ENCODE results near the gene ARID4B. TPM values are rescaled to one million over a fixed set of nuclear protein-coding genes. Genes with fewer than 3 reads are reported as not detected.
"Not testable (repeated sequence)": the region's sequence is repeated elsewhere in the genome, so short reads cannot be mapped to it uniquely, and the experiment has no call there.

ARID4B gene
- total RNA-seq, 1 experiment from 2014 or later: 34.0 TPM

- Mint-ChIP-seq H3K4me3 (peak overlapping the region; percentile 71 to 92), H3K27me3 (ENCODE audit: low read depth) (no peaks in the 10 kb centered on the region)
These were observed 38.3 kb upstream of the ARID4B start for GRCh38 chr1:235366286-235366685.

GRCh38 chr1:235364189-235364588 lies 36.2 kb upstream of the ARID4B start:
- H3K4ac ChIP-seq (ENCODE audit: low read depth, low read length); H2BK5ac ChIP-seq (ENCODE audit: insufficient read length, low read length); H3K4me3 Mint-ChIP-seq; H3K4me1 ChIP-seq (ENCODE audit: insufficient read depth, low read length); H2AFZ ChIP-seq (ENCODE audit: low read length); H3K18ac ChIP-seq (ENCODE audit: insufficient read length, low read depth, low read length); H3K27ac ChIP-seq (ENCODE audit: insufficient read length, low read depth, low read length); H3K4me2 ChIP-seq (ENCODE audit: insufficient read depth, insufficient read length, low read length); H3K27ac Mint-ChIP-seq; H2BK15ac ChIP-seq (ENCODE audit: low read depth, low read length); H3K23me2 ChIP-seq (ENCODE audit: insufficient read length, low read depth, low read length, poor library complexity, severe bottlenecking); H3K79me2 ChIP-seq (ENCODE audit: insufficient read depth, low read length); H3K9ac ChIP-seq (ENCODE audit: extremely low read depth, insufficient read length, low read length); H3T11ph ChIP-seq (ENCODE audit: low read length); H3K9me3 Mint-ChIP-seq; H3K79me1 ChIP-seq (ENCODE audit: insufficient read depth, low read depth, low read length, poor library complexity, severe bottlenecking); H2AK5ac ChIP-seq (ENCODE audit: insufficient read length, low read length); H3K36me3 Mint-ChIP-seq (ENCODE audit: insufficient read depth in 1 of 3, low read depth in 3 of 3); DNase-seq; H4K91ac ChIP-seq (ENCODE audit: insufficient read length, low read depth, low read length); H4K20me1 ChIP-seq (ENCODE audit: control insufficient read depth, insufficient read depth, insufficient read length); H3K23ac ChIP-seq (ENCODE audit: insufficient read length, low read depth, low read length); H2BK12ac ChIP-seq (ENCODE audit: insufficient read length, low read depth, low read length); H2BK120ac ChIP-seq (ENCODE audit: low read depth, low read length, poor library complexity, severe bottlenecking); H3K56ac ChIP-seq (ENCODE audit: insufficient read length, low read depth, low read length); H3K27me3 ChIP-seq (ENCODE audit: insufficient read depth, low read length); H3K9me3 ChIP-seq (ENCODE audit: control insufficient read depth, low read depth, low read length); H4K8ac ChIP-seq (replicated peaks; ENCODE audit: insufficient read length, low read depth, low read length); H4K5ac ChIP-seq (ENCODE audit: insufficient read length, low read depth, low read length); H2BK20ac ChIP-seq (ENCODE audit: low read depth, low read length, poor library complexity, severe bottlenecking); H3K27me3 Mint-ChIP-seq (ENCODE audit: low read depth); H3K14ac ChIP-seq (ENCODE audit: insufficient read depth, low read length): not testable (repeated sequence)
- peaks cover 15 to 16% of the 10 kb centered on the region in 2 experiments for H3K4me1 Mint-ChIP-seq
- no CpG with 5 or more reads among the region's 9 CpGs for WGBS (ENCODE audit: extremely low coverage, insufficient read length, low lambda C conversion rate)

More at GRCh38 chr1:235366286-235366685, 38.3 kb upstream of the ARID4B start:
- no peak overlapping the region for H3K14ac ChIP-seq (ENCODE audit: insufficient read depth, low read length)
- TF ChIP-seq CTCF (conservative IDR thresholded peaks at IDR 0.05): no peak
- H3K18ac ChIP-seq (ENCODE audit: insufficient read length, low read depth, low read length): no peak overlapping the region
- DNase-seq: no peak
- peaks cover 7% of the 10 kb centered on the region; the same call in 1 of the 2 replicates for H3K79me2 ChIP-seq (ENCODE audit: insufficient read depth, low read length)
- no peaks in the 10 kb centered on the region for H3K9me3 ChIP-seq (ENCODE audit: control insufficient read depth, low read depth, low read length)
- no peak overlapping the region for H2BK12ac ChIP-seq (ENCODE audit: insufficient read length, low read depth, low read length)
- H3K4me1 ChIP-seq (ENCODE audit: insufficient read depth, low read length): no peaks in the 10 kb centered on the region; the same call in 1 of the 2 replicates
- H3K4me2 ChIP-seq (ENCODE audit: insufficient read depth, insufficient read length, low read length): no peak overlapping the region
- H3K9ac ChIP-seq (ENCODE audit: extremely low read depth, insufficient read length, low read length): no peak overlapping the region
- H2BK20ac ChIP-seq (ENCODE audit: low read depth, low read length, poor library complexity, severe bottlenecking): no peak overlapping the region
- H3K23ac ChIP-seq (ENCODE audit: insufficient read length, low read depth, low read length): no peak overlapping the region
- no peak overlapping the region for H3T11ph ChIP-seq (ENCODE audit: low read length)
- no peak overlapping the region for H4K5ac ChIP-seq (ENCODE audit: insufficient read length, low read depth, low read length)
- no peak overlapping the region for H4K8ac ChIP-seq (replicated peaks; ENCODE audit: insufficient read length, low read depth, low read length)
- Mint-ChIP-seq H3K9me3 (no peaks in the 10 kb centered on the region), H3K27ac (peak overlapping the region in 1 of 3 experiments; percentile 91; a peak in 1 of 7 replicates), H3K36me3 (ENCODE audit: insufficient read depth in 1 of 3, low read depth in 3 of 3) (peaks cover 2 to 11% (median 6%) of the 10 kb centered on the region in 3 experiments; a peak in 6 of 7 replicates), H3K4me1 (peaks cover 15 to 16% of the 10 kb centered on the region in 2 experiments)
- no peaks in the 10 kb centered on the region for H3K23me2 ChIP-seq (ENCODE audit: insufficient read length, low read depth, low read length, poor library complexity, severe bottlenecking)
- peaks cover 3% of the 10 kb centered on the region for H3K79me1 ChIP-seq (ENCODE audit: insufficient read depth, low read depth, low read length, poor library complexity, severe bottlenecking)
- H2AK5ac ChIP-seq (ENCODE audit: insufficient read length, low read length): no peak overlapping the region
- H3K4ac ChIP-seq (ENCODE audit: low read depth, low read length): no peak overlapping the region
- H2BK120ac ChIP-seq (ENCODE audit: low read depth, low read length, poor library complexity, severe bottlenecking): no peak overlapping the region
- no peak overlapping the region for H2AFZ ChIP-seq (ENCODE audit: low read length)
- no peak overlapping the region for H2BK5ac ChIP-seq (ENCODE audit: insufficient read length, low read length)
- H4K91ac ChIP-seq (ENCODE audit: insufficient read length, low read depth, low read length): no peak overlapping the region
- H3K27me3 ChIP-seq (ENCODE audit: insufficient read depth, low read length): no peaks in the 10 kb centered on the region
- no peak overlapping the region for H3K56ac ChIP-seq (ENCODE audit: insufficient read length, low read depth, low read length)
- WGBS (ENCODE audit: extremely low coverage, insufficient read length, low lambda C conversion rate): no CpG with 5 or more reads among the region's 5 CpGs
- H3K27ac ChIP-seq (ENCODE audit: insufficient read length, low read depth, low read length): no peak overlapping the region
- H4K20me1 ChIP-seq (ENCODE audit: control insufficient read depth, insufficient read depth, insufficient read length): no peaks in the 10 kb centered on the region
- H2BK15ac ChIP-seq (ENCODE audit: low read depth, low read length): no peak overlapping the region

Data from H9 (cell line).